GM04503 (cell line): ENCODE data around the gene C4orf50.
"Not testable (repeated sequence)": the region's sequence is repeated elsewhere in the genome, so short reads cannot be mapped to it uniquely, and the experiment has no call there.

ENCODE experiments used
- DNase-seq: peaks from one replicate; pipeline ENCODE4 v3.0.0-alpha.2; 2012; ENCODE audit warnings: low read depth

C4orf50 gene

DNA sequence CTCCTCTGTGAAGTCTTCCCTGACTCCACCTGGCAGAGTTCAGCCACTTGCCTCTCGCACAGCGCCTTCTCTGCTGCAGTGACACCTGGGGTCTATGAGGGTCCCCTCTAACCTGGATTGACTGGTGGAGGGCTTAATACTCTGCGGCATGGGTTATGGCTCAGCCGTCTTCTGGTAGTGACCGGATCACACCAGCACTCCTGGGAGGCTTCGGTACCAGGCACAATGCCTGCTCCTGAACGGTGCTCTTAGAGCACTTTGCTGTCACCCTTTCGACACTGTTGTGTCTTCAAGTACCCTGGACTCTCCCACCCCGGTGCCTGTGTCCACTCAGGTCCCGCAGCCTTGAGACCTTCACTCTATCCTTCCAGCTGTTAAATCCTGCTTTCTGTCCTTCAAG is 50.0 kb downstream of the C4orf50 start:
- no peak for DNase-seq

DNA sequence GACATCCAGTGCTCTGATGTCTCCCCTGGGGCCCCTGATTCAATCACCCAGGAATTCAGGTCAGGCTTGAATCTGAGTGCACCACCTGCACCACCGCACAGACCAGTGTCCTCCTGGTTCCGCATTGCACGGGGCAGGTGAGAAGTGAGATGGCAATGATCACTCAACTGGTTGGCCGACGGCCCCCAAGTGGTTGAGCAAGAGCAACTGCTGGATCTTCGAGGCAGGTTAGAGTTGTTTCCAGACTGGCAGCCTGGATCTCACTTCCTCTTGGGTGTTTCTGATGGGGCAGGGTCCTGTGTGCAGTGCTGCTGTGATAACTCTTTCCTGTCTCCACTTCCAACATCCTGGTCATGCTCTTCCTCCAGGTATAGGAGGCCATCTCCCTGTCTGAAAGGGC is 50.4 kb downstream of the C4orf50 start:
- no peak for DNase-seq

DNA sequence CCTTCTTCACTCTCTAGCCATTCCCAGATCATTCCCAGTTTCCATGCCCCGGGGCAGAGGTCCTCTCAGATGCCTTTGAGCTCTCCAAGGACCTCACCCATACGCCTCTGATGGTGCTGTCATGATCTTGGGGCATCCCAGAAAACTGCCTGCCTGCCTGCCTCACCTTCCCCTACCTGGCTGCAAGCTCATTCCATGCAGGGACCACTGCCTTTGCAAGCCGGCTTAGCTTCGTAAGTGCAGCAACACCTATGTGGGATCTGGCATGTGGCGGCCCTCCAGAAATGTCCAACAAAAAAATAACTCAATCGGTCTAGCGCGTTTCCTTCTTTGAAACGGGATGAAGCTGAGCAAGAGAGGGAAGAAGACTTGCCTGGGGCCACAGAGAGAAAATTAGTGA is 53.0 kb downstream of the C4orf50 start:
- no peak for DNase-seq

DNA sequence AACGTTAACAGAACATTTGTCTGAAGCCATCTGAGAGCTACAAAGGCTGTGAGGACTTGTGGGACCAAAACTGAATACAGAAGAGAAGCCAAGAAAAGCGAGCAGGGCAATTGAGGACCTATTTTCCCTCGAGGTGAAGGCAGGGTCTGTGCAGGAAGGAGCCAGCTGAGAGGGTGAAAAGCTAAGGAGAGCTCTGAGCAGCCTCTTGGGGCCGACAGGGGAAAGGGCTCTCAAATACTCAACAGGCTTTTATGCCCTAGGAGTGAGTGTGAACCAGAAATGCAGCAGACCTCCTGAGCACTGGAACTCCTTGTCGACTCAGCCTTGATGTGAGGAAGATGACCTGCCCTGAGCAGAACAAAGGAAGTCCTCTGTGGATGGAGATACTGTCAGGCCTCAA is 54.2 kb downstream of the C4orf50 start:
- DNase-seq: no peak

DNA sequence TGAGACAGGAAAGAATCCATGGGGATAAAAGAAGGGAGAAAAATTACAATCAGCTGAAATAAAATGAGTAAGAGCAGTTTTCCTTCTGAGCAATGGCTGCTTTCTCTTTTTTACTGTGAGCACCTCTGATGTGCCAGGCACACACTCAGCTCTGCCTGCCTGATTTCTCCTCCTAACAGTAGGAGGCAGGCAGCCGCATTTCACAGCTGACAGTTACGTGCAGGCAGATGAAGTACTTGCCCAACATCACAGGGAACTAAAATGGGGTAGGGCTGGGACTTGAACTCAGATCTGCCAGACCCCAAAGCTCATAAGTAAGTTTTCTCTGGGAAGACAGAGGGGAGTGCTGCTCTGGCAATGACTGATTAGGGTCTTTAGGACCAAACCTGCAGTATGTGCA is 54.6 kb downstream of the C4orf50 start:
- DNase-seq: no peak

DNA sequence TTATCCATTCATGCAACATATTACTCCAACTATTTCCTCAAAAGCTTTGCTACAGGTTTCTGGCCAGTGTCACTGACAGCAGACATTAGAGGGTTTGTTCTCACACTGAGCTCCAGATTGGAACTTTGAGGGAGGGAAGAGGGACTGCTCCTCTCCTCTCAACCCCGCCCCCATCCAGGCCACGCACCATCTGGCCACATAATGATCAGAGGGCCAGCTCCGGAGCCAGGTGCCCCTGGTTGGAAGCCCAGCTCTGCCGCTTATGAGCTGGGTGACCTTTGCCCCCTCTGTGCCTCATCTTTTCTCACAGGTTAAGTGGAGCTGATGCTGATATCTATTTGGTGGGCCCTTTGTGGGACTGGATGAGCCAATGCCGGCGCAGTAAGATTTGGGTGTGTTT is 55.8 kb downstream of the C4orf50 start:
- no peak for DNase-seq

DNA sequence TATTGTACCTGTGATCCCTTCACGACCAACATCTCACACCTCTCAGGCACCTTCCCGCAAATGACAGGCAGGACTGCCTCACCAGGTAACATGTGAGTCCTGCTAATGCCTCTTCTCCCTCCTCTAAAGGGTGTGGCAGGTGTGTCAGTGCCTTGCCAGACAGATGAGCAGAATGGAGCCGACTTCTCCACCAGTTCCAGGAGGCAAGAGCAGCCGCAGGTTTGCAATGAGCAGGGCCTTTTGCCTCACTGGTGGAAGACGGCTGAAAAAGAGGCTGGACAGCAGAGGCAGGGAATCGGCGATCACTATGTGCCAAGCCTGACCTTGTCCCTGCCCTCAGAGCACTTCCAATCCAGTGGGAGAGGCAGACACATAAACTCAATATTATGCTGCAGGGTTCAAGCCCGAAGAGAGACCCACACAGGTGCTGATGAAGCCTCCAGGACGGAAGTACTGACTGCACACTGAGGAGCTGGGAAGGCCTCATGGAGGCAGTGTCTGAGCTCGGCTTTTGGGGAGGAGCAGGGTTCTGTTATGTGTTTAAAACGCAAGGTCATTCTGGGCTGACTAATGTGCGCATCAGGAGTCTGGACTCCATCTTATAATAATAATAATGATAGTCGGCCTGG is 57.9 kb downstream of the C4orf50 start:
- DNase-seq: no peak

DNA sequence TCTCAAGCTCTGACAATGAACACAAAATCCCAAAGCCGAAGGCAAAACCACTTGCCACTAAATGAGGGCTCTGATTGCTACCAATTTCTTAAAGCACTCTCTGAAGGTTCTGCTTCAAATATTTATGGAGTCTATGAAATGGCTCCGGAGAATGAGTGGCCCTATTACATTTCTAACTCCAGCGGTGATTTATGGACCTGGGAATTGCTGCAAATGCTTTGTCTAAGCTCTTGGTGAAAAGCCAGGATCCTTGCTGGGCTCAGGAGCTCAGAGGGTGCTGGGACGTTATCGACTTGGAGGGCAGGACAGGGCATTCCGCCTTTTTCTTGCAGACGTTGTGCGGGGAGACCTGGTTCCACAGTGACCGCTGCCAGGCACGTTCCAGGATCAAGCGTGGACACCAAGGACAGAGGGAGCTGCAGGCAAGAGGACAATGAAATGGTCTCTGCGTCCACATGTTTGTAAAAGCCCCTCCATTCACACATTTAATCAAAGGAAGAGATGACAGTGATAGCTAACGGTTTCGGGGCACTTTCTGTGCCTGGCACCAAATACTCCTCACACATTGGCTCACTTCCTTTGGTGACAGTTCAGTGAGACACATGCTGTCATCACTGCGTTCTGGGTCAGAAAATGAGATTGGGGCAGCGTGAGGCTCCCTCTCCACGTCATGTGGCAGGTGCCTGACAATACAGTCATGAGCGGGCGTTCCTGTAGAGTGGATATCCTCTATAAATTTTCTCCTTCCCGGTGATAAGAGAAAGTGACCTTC is 58.8 kb downstream of the C4orf50 start:
- DNase-seq: no peak

DNA sequence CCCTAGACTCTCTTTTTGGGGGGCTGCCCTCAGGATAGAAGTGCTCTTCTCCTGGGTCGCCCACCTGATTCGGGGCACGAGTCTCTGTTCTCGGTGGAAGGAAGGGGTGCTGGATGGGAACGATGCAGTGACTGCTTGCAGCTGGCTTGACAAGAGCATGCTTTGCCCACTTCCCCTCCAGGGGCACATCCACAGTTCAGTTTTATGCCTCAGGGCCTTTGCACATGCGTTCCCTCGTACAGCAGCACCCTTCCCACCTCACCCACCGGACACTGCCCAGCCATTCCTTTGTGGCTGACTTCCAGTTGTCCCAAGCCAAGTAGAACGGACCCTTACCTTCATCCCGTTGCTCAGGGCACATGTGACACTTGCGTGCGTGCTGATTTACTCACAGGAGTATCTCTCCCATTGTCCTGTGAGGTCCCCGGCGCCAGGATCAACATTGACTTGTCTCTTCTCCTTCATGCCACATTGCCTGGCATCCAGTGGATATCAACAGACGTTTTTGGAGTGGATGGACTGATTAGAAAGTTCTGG is 60.0 kb downstream of the C4orf50 start:
- DNase-seq: no peak

DNA sequence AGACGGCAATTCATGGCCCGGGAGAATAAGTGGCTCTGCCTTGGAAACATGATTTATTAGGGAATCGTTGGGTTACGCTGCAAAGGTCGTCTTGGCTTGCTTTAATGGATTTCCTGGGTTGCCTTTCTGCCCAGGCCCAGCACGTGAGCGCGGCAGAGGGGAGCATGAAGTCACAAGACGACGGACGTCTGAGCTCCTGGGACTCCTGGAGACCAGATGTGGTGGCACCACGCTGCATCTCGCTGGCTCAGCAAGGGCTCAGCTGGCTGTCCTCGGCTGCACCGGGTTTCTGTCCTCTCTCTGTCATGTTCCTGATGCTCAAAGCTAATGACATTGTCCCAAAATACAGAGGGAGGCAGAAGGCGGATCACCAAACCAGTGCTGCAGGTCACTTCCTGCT is 61.2 kb downstream of the C4orf50 start:
- DNase-seq: no peak

DNA sequence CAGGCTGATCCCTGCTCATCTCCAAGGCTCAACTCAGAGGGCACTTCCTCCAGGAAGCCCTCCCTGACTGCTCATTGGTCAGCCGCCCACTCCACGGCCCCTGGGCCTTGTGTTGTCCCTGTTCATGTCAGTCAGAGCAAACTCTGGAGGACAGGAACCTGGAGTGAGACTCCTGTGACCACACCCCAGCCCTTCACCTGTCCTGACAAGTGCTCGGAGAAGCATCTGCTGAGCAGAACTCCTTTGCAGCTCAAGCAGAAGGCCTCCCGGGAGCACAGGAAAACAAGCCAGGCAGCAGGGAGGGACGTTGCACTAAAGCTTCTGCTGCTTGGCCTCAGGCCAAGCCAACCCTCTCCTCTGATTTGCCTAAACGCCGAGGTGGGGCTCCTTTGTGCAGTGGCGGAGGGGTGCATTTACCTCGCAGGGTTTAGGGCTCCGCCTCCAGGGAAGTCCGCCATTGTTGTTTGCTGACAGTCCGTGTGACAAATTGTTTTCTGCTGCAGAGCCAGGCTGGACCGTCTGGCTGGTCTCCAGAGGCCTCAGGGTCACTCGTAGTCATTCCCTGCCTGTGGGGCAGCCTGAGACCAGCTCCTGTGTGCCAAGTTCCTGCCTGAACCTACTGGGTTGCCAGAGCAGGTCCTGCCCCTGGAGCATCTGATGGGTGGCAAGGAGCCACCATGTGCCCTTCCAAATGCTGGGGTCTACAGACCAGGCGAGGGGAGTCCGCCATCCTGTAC is 61.8 kb downstream of the C4orf50 start:
- DNase-seq: no peak

DNA sequence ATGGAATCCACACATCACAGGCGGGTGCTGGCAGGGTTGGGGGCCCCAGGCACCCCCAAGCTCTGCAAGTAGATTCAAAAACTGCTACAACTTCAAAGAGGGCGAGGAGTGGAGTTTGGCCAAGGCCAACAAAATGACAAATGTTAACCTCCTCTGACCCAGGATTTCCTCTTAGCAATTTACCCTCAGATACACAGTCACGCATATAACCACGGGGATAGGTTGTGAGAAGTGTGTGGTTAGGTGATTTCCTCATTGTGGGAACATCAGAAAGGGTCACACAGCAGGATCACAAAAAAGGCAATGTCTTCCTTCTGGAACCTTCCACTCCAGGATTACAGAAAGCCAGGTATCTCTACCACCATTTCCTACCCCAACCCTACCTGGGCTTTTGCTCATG is 62.4 kb downstream of the C4orf50 start:
- no peak for DNase-seq

DNA sequence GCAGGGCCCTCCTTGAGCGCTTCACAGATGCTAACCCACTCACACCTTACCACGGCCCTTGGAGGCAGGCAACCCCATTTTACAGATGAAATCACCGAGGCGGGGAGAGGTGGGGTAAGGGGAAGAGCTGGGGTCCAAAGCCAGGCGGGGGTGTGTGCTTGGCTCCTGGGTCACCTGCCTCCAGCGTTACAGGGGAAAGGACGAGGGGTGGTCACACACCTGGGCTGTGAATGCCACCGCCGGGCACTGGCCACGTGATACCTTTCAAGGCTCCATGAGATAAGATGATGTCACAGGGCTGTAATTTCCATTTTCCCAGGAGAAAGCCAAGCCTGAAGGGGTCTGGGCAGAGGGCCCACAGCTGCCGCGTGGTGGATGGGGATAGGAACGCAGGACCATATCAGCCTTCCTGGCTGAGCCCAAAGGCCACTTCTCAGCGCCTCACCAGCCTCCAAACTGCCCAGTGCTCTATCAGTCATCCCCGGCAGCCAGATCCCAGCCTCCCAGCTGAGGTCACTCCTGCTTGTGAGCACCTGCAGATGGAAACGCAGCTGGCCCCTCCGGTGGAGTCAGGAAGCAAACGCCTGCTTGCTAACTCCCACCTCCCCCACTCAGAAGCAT is 62.9 kb downstream of the C4orf50 start:
- DNase-seq: no peak

DNA sequence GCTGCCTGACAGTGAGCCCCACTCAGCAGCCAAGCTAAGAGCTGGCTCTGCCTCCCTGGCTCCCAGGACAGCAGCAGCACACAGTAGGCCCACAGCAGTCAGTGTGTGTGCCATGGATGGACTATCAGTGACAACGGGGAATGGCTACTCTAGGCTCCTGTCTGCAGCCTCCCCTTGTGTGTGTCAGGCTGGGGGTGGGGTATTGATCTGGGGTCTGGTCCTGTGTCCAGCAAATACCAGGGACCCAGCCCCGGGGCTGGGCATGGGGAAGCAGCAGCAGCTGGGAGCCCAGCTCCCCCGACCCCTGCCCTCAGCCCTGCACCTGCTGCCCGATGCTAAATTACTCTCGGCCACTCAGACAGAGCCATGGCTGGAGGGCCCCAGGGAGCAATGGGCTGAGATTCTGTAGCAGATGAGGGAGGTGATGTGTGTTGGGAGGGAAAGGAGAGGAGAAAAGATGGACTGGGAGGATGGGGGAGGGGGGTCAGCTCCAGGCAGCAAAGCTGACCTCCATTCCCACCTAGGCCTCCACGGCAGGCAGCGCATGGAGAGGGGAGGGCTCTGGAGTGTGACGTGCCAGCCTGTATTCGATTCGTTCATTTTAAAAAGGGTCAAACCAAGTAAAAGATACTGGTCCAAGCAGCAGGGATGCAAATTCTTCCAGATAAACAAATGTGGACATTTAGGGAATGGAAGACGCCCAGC is 64.0 kb downstream of the C4orf50 start:
- DNase-seq: no peak

DNA sequence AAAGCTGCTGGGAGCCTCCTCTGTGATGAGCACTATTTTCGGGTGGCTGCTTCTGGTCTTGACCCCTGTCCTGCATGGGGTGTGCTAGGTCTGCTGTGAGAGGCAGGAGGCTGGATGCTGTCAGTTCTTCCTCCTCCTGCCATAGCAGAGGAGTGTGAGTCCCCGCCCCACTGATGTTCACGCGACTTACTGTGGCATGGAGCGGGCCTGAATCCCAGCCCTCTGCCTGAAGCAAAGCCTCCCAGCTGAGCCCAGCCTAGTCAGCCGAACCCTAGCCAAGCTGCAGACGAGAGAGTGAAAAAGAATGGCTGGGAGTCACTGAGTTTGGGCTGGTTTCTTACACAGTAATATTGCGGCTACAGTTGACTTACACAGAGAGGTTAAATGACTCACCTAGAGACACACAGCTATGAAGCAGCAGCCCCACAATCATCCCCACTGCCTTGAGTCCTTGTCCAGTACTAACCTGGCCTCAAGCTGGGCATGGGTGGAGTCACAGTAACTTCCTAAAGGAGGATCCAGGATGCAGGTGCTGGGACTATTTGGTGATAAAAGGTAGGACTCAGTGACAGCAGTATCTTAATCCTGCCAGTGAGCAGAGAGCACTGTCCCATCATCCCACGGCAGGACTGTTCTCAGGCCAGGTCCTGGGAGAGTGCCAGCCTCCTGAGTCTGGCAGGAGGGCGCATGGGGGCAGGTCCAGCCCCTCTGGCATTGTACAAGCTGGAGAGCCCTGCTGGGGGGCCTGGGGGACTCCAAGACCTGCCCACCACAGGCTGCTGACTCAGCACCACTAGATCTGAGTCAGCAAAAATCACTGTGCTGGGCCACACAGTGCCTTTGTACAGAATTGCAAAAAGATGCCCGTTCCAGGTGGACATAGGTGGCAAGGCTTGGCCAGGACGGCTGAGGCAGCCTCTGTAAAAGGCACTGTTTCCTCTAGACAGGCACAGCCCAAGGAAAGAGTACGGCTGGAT is 65.0 kb downstream of the C4orf50 start:
- no peak for DNase-seq

DNA sequence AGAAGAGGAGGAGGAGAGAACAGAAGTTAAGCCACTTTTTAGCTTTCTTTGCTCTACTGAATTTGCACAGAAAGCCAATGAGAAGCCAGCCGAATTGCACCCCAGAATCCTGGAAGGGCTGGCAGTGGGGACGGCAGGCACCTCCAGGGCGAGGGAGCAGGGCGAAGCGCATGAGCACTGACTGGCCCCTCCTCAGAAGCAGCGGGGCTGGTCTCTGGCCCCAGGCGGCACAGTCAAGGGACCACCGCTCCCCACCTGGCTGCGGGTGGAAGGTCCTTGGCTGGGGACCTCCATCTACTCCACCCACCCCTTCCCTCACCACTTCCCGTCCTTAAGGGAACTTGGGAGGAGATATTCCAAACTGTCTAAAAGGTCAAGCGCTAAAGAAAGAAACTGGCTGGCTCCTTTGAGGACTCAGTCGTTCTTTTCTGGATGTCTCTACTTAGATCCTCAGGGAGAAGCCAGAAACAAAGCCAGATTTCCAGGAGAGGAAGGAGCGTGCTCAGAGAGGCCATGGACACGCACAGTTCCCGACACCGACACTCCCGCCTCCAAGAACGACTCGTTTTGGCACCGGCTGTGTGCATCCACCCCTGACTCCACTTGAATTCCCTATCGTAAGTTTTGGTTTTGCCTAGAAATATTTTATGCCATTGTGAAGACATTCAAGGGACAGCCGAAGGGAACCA is 65.8 kb downstream of the C4orf50 start:
- no peak for DNase-seq

DNA sequence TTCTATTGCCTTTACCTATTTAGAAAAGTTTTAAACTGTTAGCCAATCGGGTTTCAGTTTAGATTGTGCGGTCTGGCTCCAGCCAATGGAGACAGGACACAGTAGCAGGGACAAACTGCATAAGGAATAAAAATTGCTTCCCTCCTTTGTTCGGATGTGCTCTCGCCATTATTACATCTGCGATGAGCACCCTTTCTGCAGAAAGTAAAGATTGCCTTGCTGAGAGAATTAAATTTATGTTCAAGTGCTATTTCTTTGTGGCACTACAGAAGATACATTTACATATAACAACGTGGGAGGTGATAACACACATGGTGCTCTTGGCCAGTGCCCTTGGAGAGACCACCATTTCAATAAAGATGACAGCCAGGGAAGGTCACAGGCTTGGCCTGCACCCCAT is 71.6 kb downstream of the C4orf50 start:
- DNase-seq: not testable (repeated sequence)

DNA sequence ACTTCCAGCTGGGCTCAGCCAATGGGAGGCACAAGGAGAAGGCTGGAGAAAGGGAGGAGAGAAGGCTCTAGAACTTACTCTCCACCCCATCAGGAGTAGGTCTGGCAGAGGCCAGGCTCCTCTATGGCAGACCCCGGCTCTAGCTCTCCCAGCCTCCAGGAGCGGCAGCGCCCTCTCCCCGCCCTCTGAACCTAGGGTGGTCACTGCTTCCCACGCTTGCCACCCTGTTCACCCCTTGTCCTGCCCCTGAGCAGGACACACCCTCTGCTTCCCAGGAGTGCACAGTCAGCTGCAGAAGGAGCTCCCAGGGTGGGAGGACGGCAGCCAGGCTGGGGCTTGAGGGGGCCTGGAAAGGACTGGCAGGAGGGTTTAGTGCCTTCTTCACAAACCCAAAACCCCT is 72.3 kb downstream of the C4orf50 start:
- DNase-seq: no peak

DNA sequence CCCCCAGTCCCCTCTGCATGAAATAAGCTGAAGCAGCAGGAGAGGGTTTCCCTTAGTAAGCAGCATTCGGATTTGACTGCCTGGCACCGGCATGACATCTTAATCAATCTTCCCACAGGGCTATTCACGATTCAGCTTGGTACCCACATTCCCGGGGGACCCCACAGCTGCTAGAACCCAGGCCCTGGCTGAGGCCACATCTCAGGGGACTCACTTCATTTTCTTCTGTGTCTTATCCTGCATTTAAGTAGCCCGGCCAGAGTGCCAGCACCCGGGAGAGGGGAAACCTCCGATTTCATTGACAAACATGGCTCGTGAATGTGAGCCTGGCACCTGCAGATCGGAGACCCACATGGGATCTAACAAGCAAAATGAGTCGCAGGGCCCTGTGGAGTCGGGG is 73.1 kb downstream of the C4orf50 start:
- no peak for DNase-seq

DNA sequence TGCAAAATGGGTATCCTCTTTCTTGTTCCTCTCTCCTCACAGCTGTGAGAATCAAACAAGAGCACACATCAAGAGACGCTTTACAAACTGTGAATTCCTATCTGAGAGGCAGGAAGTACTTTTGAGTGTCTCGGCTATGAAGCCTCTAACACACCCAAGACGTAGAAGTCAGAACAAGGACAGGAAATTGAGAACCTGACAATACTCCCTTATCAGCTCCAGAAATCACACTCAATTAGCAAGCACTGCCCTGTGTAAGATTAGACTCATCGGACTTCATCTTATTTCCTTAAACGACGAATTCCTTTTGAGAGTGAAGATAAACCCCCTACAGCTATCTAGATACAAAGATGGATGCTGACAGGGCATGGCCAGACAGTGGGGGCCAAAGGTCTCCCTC is 74.7 kb downstream of the C4orf50 start:
- no peak for DNase-seq
